Right hindlimb (tissue), 1 donor: Measurements from ENCODE around the gene TSPAN15.

Experiments
- DNase-seq: peaks from one replicate; pipeline ENCODE4 v3.0.0-alpha.2; 2018

Gene TSPAN15

DNA sequence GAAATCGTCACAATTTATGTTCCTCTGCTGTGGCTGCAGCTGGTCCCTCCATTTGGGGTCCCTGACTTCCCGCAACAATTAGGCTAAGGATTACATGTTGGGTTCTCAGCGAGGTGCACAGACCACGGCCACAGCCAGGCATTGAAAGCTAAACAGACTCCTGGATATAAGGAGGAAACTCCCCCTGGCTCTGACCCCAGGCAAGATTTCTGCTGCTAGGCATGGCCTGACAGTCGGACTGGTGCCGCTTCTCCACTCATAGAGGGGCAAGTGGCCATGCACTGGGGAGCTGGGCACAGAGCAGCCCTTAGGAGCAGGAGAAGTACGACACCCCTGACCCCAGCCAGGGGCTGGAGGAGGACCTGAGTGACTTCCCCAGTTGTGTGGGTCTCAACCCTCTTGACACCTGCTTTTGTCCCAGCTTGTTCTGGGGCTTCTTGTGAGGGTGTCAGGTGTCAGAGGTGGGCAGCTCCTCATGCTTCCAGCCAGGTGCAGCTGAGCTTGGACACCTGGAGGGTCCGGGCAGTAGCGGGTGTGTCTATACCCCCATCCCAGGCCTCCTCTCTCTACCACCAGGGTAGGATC lies 38.3 kb downstream of the TSPAN15 start:
- DNase-seq = peak; percentile 13

DNA sequence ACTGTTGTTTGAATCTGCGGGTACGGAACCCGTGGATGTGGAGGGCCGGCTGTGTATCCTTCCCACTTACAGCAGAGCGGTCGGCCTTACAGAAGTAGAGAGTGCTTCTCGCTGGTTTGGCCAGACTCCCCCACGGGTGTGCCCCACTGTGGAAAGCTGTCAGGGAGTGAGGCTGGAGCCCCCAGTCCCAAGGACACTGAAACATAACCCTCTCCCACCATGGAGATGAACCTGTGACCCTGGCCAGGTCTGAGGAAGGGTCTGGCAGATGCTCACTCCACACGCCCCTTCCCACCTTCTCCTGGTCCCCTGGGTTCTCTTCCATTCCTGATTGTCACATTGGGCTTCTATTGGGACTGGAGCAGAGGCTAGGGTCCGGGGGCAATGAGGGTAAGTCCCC lies 39.6 kb downstream of the TSPAN15 start:
- peak; percentile 7 for DNase-seq

DNA sequence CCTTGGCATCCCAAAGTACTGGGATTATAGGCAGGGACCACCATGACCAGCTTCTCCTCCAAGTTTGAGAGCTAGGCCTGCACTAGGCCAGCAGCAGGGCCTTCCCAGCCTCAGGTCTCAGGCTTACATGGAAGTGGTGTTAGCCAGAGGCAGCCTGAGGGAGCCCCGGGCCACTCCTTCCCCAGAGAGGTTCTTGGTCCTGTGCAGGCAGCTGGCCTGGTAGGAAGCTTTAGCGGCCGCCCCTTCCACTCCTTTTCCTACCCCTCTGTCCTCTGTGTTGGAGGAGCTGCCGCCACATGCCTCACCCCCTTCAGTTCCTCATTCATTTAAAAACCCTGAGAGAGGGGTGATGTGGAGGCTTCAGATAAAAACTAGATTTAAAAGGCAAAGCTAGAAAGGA lies 40.3 kb downstream of the TSPAN15 start:
- no peak for DNase-seq

DNA sequence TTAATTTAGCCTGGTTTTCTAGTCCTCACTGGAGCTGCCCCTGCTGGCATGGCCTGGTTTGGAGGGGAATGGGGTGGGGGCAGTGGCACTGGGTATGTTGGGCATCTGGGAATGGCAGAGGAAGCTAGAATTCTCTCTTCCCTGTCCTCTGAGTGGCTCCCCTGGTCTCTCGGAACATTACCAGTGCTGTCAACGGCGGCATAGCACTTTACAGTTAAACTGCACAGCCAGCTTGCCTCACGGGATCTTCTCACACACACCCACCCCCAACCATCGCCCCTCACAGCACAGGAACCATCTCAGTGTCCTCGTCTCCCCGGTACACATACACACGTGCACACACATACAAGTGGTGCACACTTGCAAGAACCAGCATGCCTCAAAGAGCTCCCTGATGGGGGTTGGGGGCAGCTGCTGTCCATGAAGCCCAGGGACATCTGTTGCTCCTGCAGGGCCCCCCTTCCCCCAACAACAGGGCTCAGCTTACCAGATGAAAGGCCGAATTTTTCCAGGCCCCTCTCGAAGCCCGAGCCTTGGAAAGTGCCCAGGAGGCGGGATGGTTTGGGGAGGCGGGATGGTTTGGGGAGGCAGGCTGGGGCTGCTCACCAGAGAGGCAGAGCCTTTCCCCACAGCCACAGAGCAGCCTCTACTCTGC lies 41.0 kb downstream of the TSPAN15 start:
- DNase-seq = peak; percentile 87

DNA sequence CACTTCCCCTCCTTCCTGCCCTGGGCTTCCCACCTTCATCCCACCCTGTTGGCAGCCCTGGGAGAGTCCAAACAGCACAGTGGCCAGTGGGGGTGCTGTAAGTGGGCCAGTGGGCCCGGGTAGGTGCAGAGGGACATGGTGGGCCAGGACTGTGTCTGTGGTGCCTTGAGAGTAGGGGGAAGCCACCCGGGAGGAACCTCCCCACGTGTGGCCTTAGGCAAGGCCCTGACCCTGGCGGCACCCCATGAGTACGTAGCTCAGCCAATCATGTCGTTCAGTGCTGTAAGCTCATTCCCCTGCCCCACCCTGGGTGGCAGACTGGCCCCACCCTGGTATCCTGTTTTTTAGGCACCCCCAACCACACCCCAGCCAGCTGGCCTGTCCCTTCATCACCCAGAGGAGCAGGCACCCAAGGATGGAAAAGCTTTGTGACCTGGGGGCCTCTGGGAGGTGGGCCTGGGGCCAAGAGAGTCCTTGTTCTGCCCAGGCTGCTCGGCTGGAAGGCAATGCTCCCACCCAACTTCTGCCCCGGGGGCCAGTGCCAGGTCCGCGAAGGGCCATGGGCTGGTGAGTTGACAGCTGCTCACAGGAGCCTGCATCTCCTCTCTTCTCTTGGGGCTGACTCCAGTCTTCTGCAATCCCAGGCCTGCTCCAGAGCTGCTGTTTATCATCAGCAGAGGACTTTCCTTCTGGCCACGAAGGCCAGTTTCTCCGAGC lies 41.6 kb downstream of the TSPAN15 start:
- DNase-seq = peak; percentile 53

DNA sequence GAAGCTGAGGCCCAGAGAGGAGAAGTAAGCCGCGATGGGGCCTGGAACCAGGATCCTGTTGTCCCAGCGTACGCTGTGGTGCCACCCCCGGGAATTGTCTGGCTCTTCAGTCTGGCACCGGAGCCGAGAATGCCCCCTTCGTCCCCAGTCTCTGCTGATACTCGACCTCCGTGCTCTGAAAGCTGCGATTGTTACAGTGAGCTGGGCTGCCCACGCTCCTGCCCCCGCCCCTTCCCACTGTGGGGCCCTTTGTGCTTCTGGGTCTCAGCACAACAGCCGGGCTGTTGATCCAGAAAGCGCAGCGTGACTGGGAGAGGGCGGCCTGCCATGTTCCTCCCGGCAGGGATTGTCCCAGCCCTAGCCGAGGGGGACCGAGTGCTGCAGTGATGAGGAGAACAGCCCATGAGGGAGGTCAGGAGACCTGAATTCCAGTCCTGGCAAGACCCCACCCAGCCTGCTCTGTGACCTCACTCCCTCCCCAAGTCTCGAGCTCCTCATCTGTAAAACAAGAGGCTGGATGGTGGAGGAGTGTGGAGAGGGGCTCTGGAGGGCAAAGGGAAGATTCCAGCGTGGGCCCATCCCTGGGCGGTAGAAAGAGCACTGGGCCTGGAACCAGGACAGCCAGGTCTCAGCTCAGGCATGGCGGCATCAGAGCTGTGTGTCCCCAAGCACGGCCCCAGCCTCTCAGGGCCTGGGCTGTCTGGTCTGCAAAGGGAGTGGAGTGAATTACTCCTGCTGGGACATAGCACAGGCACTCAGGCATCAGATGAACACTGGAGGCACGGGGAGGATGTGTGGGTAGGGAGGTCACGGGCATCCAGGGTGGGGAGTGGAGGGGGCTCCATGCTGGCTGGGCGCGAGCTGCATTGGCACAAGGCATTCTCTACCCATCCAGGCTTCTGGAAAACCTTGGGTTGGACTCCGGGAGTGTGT lies 43.6 kb downstream of the TSPAN15 start:
- DNase-seq = peak; percentile 82

DNA sequence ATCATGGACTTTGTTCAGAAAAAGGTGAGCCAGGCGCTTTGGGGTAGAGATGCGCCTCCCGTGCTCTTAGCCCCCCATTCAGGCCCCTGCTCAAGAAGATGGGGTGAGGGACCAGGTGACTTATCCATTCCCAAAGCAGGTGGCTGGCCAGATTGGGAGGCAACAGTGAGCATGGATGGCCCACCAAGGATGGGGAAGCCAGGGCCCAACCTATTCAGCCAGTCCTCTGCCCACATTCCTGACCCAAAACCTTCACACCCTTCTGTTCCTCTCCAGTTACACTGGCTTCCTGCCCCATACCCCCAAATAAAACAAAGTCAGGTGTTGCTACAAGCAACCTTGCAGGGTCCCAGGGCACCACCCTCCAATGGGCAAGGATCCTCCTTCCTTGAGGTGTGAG lies 44.4 kb downstream of the TSPAN15 start:
- DNase-seq = no peak

DNA sequence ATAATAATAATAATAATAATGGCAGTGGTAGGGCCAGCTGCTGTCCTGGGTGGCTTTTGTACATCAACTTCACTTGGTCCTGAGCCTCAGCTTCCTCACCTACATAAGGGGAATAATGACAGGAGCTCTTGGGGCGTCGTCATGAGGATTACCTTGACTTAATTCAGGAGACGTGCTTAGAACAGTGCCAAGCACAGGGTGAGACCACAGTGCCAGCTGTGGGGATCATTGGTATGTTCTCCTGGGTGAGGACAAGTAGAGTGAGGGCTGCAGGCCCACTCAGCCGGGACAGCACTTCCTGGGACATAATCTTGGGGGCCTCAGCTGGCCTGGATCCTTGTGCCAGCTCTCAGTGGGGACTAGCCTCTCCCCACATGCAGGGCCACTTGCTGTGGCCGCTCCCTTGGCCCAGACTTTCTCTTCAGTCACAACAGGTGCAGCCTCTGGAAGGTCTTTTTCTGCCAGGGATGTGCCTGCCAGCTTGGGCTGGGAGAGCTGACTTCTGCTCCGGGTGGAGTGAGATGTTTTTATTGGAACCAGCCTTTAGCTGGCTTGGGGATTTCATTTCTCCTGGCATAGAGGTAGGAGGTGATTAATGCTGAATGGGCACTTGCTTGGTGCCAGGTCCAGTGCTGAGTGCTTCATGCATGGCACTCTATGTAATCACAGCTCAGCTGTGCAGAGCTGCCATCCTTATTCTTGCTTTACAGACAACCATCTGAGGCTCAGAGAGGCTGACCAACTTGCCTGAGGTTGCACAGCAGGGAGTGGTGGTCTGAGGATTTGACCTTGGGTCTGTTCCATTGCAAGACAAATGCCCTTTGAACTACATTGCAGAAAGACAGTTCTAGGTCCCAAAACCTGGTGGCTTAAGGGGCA lies 45.3 kb downstream of the TSPAN15 start:
- DNase-seq = peak; percentile 78

DNA sequence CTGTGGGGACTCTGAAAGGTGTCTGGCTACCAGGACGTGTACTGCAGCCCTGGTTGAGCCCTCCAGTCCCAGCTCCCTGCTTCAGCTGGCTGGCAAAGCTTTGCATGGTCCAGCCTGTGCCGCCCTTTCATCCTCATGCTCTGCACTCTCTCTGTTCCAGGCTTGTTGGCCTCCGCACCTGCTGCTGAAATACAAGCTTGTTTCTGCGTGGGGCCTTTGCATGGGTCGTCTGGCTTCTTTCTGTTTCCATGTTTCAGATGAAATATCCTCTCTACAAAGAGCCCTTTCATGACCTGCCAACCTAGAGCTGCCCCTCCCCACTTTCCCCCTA lies 45.9 kb downstream of the TSPAN15 start:
- DNase-seq = no peak

DNA sequence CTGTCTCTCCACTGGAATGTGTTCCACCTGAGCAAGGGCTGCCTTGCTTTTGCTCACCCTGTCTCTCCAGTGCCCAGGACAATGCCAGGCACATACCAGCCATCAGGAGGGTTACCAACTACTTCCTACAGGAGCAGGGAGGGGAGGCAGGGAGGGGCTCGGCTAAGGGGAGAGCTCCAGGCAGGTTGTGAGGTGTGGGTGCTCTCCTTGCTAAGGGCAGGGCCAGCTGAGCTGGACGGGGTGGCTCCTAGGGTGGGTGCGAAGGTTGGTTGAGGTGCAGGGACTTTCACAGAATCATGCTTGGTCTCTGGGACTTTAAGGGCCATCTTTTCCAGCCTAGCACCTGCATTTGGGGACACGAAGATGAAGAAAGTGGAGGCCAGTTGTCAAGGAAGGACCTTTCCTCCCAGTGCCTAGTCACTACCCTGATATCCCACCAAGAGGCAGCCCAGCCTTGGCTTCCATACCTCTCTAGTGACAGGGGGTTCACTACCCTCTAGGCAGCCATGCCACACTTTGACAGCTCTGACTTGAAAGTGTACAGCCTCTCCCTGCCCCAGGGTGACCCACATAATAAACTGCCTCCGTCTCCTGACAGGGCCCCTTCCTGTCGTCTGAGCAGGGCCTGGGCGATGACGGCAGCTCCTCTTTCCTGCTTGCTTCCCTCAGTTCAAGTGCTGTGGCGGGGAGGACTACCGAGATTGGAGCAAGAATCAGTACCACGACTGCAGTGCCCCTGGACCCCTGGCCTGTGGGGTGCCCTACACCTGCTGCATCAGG lies 46.5 kb downstream of the TSPAN15 start:
- DNase-seq = no peak

DNA sequence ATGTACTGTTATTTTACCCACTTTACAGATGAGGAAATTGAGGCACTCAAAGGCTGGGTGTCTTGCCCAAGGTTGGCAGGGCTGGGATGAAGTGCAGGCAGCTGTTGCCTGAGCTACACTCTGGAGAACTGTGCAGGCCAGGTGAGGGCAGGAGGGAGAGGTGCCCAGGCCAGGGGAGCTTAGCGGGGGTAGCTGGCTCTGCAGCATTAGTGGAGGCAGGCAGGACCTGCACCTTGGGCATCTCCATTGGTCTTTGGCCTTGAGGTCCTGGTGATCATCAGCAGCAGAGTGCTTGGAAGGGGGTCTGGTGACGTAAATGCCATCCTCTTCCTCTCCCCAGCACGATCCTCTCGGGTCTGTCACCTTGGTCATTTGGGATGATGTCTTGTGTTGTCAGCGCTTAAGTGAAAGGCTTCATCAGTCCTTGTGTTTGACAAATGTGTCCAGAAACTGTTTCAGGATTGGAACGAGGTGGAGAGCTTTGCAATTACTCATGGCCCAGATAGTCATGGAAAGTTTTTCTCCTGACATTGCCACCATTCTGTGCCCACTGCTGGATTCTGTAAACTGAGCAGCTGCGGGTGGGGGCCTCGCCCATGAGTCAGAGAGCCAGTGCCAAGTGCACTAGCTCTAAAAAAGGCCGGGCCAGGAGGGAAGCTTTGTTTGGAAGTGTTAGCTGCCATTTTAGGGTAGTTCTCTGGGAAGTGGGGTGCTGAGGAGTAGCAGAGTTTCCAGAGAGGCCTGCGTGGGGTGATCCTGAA lies 47.6 kb downstream of the TSPAN15 start:
- no peak for DNase-seq

DNA sequence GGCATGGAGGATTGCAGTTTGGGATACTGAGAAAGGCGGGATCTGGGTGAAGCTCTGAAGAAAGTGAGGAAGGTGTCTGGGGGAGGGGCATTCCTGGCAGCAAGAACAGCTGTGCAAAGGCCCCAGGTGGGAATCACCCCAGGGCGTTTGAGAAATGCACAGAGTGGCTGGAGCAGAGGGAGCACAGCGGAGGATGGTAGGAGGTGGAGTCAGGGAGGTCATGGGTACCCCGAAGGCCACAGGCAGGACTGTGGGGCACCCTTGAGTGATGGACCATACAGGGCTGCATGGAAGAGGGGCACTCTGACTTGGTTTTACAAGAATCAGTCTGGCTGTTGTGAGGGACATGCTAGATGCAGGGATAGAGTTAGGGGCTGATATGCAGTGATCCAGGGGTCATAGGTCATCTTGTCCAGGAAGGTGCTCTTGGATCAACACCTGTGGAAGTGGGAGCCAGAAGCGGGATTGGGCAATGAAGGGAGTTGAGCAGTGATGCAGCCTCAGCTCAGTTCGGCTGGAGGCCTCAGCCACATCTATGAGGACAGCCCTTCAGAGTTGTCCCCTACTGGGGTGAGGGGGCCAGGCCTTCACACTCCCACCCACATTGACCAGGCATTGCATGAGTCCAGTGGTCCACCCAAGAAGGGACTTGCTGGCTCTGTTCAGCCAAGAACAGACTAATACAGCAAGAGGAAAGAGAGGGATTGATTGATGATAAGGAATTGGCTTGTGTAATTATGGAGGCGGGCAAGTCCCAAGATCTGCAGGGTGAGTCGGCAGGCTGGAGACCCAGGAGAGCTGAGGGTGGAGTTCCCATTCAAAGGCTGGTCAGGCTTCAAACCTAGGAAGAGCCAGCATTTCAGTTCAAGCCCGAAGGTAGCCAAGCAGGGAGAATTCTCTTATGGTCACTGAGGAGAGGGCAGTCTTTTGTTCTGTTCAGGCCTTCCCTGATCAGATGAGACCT lies 48.7 kb downstream of the TSPAN15 start:
- DNase-seq = no peak

DNA sequence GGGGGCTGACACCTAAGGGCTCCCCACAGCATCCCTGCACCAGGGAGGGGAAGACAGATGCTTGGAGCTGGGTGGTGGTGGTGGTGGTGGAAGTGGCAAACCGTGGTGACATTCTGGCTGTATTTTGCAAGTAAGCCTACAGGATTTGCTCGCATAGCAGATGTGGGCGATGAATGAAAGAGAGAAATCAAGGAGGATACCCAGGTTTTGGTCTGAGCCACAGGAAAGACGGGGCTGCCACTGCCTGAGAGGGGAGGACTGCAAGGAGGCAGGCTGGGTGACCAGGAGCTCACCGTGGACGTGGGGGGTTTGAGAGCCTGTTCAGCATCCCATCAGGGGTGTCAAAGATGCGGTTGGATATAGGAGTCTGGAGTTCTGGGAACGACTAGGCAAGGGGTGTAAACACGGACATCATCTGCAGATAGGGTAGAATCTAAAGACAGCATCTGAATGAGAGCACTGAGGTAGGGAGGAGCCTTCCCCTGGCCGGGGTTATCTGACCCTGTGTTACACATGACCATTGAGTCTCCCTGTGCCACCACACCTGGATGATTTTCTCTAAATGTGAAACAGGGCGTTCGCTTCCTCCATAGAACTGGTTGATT lies 49.7 kb downstream of the TSPAN15 start:
- no peak for DNase-seq

DNA sequence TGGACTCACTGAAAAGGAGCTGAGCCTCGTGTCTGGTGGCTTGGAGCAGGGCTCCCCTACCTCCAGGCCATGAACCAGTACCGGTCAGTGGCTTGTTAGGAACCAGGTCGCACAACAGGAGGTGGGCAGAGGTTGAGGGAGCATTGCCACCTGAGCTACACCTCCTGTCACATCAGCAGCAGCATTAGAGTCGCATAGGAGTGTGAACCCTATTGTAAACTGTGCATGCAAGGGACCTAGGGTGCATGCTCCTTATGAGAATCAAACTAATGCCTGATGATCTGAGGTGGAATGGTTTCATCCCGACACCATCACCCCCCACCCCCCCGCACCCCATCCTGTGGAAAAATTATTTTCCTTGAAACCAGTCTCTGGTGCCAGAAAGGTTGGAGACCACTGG lies 50.4 kb downstream of the TSPAN15 start:
- DNase-seq = no peak

DNA sequence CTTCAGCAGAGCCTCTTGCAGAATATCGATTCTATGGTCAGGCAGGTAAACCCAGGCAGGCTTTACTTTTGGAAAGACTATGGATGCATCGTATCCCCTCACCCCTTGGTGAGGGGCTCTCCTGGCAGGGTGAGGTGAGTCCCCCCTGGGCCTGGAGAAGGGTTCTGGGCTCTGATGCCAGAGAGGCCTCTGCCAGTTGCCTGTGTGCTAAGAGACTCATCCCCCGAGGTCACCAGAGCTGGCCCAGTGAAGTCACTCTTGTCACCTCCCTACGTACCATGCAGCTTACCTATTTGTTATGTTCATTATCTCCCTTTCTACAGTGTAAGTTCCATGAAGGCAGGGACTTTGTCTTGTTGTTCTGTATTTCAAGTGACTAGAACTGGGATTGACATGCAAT lies 51.3 kb downstream of the TSPAN15 start:
- no peak for DNase-seq

DNA sequence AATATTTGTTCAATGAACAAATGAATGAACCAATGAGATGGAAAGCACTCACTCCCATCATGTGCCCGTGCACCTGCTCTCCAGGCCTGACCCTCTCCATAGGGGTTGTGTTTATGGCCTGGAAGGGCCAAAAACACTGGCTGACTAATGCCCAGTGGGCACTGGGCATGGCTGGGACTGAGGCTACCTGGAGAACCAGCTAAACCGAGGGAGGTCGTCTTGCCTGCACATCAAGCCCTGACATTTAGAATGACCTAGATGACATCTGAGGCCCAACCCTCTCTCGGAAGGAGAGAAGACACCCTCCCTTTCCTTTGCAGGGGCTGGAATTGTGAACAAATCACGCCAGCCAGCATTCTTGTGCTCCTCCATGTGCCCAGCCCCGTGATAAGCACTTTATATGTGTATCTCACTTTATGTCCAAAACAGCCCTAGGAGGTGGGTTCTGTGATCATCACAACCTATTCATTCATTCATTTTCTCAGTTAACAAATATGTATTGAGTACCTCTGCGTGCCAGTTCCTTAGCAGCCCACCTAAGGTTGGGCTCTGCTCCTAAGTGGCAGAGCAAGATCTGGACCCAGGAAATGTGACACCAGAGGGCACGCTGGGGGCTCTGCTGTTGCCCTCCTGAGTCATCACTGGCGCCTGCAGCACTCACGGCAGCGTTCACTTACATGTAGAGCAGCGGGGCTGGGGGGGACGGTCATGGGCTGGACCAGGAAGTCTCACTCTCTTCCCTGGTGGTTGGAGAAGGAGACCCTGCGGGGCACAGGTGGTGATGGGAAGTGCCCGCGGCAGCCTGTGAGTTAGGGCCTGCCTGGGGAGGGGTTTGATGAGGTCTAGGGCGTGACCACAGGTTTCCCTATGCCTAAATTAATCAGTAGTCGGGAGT lies 52.0 kb downstream of the TSPAN15 start:
- DNase-seq = no peak

DNA sequence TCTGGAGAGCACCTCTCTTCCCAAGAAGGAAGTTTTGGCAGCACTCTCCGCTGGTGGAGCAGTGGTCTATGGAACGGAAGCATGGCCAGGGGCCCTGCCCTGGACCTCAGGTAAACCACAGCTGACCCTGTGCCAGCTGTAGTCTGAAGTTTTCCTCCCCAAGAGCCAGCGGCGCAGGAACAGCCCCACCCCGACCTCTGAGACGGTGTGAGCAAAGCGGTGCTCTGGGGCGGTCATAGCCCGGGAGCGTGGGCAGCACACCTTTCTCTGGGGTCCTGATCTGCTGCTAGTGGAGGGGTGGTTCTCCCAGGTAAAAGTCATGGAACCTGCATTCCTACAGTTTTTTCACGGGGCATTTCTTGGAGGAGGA lies 52.6 kb downstream of the TSPAN15 start:
- DNase-seq = no peak
